ENCODE data around the gene OSER1. TPM values are rescaled to one million over a fixed set of nuclear protein-coding genes. Genes with fewer than 3 reads are reported as not detected.

Gene OSER1
- total RNA-seq (ENCODE audit: unreplicated experiment): 28.2 TPM
- long read RNA-seq, transcript OSER1-201 (4 exons, 1,572 nt): major isoform, 41 of 45 reads
- long read RNA-seq, partial matches to known transcripts: 0 of 45 reads
- long read RNA-seq, other reads (novel, unspliced or antisense): 4 of 45 reads

GRCh38 chr20:44210406-44211176, at the start of gene OSER1:
OSER1 (minus strand) TSS chr20:44210771; CDS start chr20:44206957, 3,814 bp downstream.
- peaks cover 11% of the 10 kb centered on the region for H3K27me3 Mint-ChIP-seq (ENCODE audit: unreplicated experiment)
- peaks cover 9% of the 10 kb centered on the region for H3K36me3 Mint-ChIP-seq (ENCODE audit: low read depth, unreplicated experiment)
- peak within 1 kb of the TSS; percentile 99 for H3K4me3 Mint-ChIP-seq (ENCODE audit: unreplicated experiment)
- DNase-seq (ENCODE audit: low spot score): peak; percentile 99
- peak within 1 kb of the TSS; percentile 99 for H3K27ac Mint-ChIP-seq (ENCODE audit: unreplicated experiment)
- no peak for TF ChIP-seq CTCF (IDR thresholded peaks at IDR 0.05; ENCODE audit: unreplicated experiment)
- H3K9me3 Mint-ChIP-seq (ENCODE audit: unreplicated experiment): no peaks in the 10 kb centered on the region
- peaks cover 30% of the 10 kb centered on the region for H3K4me1 Mint-ChIP-seq (ENCODE audit: unreplicated experiment)

GRCh38 chr20:44258226-44258890, 47.8 kb upstream of the OSER1 start:
- Mint-ChIP-seq H3K27ac (ENCODE audit: unreplicated experiment) (no peak overlapping the region), H3K4me3 (ENCODE audit: unreplicated experiment) (no peak overlapping the region), H3K36me3 (ENCODE audit: low read depth, unreplicated experiment) (no peaks in the 10 kb centered on the region), H3K9me3 (ENCODE audit: unreplicated experiment) (no peaks in the 10 kb centered on the region), H3K27me3 (ENCODE audit: unreplicated experiment) (peaks cover 4% of the 10 kb centered on the region), H3K4me1 (ENCODE audit: unreplicated experiment) (peaks cover 10% of the 10 kb centered on the region)
- no peak for DNase-seq (ENCODE audit: low spot score)
- TF ChIP-seq CTCF (IDR thresholded peaks at IDR 0.05; ENCODE audit: unreplicated experiment): no peak

- Mint-ChIP-seq H3K4me3 (ENCODE audit: unreplicated experiment) (no peak overlapping the region), H3K27me3 (ENCODE audit: unreplicated experiment) (peaks cover 4% of the 10 kb centered on the region), H3K27ac (ENCODE audit: unreplicated experiment) (no peak overlapping the region), H3K36me3 (ENCODE audit: low read depth, unreplicated experiment) (no peaks in the 10 kb centered on the region), H3K4me1 (ENCODE audit: unreplicated experiment) (peaks cover 9% of the 10 kb centered on the region), H3K9me3 (ENCODE audit: unreplicated experiment) (no peaks in the 10 kb centered on the region)
- no peak for TF ChIP-seq CTCF (IDR thresholded peaks at IDR 0.05; ENCODE audit: unreplicated experiment)
- DNase-seq (ENCODE audit: low spot score): no peak
Observed at GRCh38 chr20:44256961-44257360, 46.4 kb upstream of the OSER1 start.

GRCh38 chr20:44255942-44256341, 45.4 kb upstream of the OSER1 start:
- Mint-ChIP-seq H3K27ac (ENCODE audit: unreplicated experiment) (no peak overlapping the region), H3K27me3 (ENCODE audit: unreplicated experiment) (peaks cover 4% of the 10 kb centered on the region), H3K9me3 (ENCODE audit: unreplicated experiment) (no peaks in the 10 kb centered on the region), H3K36me3 (ENCODE audit: low read depth, unreplicated experiment) (no peaks in the 10 kb centered on the region), H3K4me1 (ENCODE audit: unreplicated experiment) (no peaks in the 10 kb centered on the region), H3K4me3 (ENCODE audit: unreplicated experiment) (no peak overlapping the region)
- no peak for TF ChIP-seq CTCF (IDR thresholded peaks at IDR 0.05; ENCODE audit: unreplicated experiment)
- no peak for DNase-seq (ENCODE audit: low spot score)

GRCh38 chr20:44254073-44254472, 43.5 kb upstream of the OSER1 start:
- Mint-ChIP-seq H3K27ac (ENCODE audit: unreplicated experiment) (no peak overlapping the region), H3K4me3 (ENCODE audit: unreplicated experiment) (no peak overlapping the region), H3K27me3 (ENCODE audit: unreplicated experiment) (peaks cover 4% of the 10 kb centered on the region), H3K4me1 (ENCODE audit: unreplicated experiment) (no peaks in the 10 kb centered on the region), H3K36me3 (ENCODE audit: low read depth, unreplicated experiment) (no peaks in the 10 kb centered on the region), H3K9me3 (ENCODE audit: unreplicated experiment) (no peaks in the 10 kb centered on the region)
- DNase-seq (ENCODE audit: low spot score): no peak
- TF ChIP-seq CTCF (IDR thresholded peaks at IDR 0.05; ENCODE audit: unreplicated experiment): no peak
